ENCODE measurements around the gene SIDT1.

The SIDT1 gene

DNA sequence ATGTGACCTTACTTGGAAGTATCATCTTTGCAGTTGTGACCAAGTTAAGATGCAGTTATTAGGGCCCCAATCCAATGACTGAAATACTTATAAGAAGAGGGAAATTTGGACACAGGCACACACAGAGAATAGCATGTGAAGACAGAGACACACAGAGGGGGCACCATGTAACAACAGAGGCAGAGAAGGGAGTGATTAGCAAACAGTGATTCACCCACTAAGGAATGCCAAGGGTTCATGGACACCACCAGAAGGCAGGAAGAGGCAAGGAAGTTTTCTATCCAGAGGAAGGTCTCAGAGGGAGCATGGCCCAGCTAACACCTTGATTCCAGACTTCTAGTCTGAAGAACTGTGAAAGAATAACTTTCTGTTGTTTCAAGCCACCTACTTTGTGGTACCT, 25.0 kb downstream of the SIDT1 start:
- H3K4me3 ChIP-seq (ENCODE audit: insufficient read depth, low read depth, low read length, poor library complexity, severe bottlenecking) = no peak overlapping the region
- H3K9me3 ChIP-seq (ENCODE audit: control insufficient read depth, low read length) = no peaks in the 10 kb centered on the region
- H3K27me3 ChIP-seq (replicated peaks; ENCODE audit: control insufficient read depth, insufficient read depth, low read length, poor library complexity, severe bottlenecking) = no peaks in the 10 kb centered on the region
- peaks cover 20% of the 10 kb centered on the region for H3K4me1 ChIP-seq (ENCODE audit: control insufficient read depth, insufficient read depth, low read length, poor library complexity, severe bottlenecking)
- H3K36me3 ChIP-seq (ENCODE audit: control insufficient read depth, insufficient read depth, low read length) = no peaks in the 10 kb centered on the region
- no peak for DNase-seq
- H3K27ac ChIP-seq (ENCODE audit: insufficient read depth, low read length, poor library complexity, severe bottlenecking) = no peak overlapping the region

DNA sequence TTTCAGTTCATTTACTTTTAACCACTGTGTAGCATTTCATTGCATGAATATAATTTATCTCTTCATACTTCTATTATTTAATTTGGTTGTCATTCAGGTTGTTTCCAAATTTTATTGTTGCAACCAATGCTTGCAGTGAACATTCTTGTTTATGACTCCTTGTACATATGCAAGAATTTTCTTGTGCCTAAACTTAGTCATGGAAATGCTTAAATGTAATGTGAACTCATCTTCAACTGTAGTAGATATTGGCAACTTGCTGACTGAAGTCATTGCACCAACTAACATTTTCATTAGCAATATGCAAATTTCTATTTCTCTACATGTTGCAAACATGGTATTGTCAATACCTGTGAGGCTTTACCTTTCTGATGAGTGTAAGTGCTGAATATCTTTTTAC, 26.7 kb downstream of the SIDT1 start:
- H3K4me1 ChIP-seq (ENCODE audit: control insufficient read depth, insufficient read depth, low read length, poor library complexity, severe bottlenecking) = peaks cover 20% of the 10 kb centered on the region
- no peaks in the 10 kb centered on the region for H3K27me3 ChIP-seq (replicated peaks; ENCODE audit: control insufficient read depth, insufficient read depth, low read length, poor library complexity, severe bottlenecking)
- H3K27ac ChIP-seq (ENCODE audit: insufficient read depth, low read length, poor library complexity, severe bottlenecking) = no peak overlapping the region
- no peak overlapping the region for H3K4me3 ChIP-seq (ENCODE audit: insufficient read depth, low read depth, low read length, poor library complexity, severe bottlenecking)
- H3K36me3 ChIP-seq (ENCODE audit: control insufficient read depth, insufficient read depth, low read length) = no peaks in the 10 kb centered on the region
- no peak for DNase-seq
- no peaks in the 10 kb centered on the region for H3K9me3 ChIP-seq (ENCODE audit: control insufficient read depth, low read length)

DNA sequence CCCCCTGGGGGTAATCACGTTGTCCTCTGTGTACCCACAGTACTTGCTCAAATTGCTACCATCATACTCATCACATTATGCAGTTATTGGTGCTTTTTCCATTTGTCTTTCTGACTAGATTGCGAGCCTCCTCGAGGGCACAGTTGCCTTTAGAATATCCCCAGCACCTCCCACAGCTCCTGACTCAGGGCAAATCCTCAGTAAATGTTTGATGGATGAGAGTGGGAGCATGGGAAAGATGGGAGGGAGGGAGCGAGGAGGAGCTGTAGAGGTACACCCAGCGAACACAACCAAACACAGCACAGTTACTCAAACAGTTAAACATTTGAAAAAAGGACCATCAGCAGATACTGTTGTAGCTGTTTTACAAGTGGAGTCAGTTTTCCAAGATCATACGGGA, 27.9 kb downstream of the SIDT1 start:
- H3K27ac ChIP-seq (ENCODE audit: insufficient read depth, low read length, poor library complexity, severe bottlenecking) = no peak overlapping the region
- DNase-seq = no peak
- no peaks in the 10 kb centered on the region for H3K9me3 ChIP-seq (ENCODE audit: control insufficient read depth, low read length)
- no peaks in the 10 kb centered on the region for H3K36me3 ChIP-seq (ENCODE audit: control insufficient read depth, insufficient read depth, low read length)
- no peak overlapping the region for H3K4me3 ChIP-seq (ENCODE audit: insufficient read depth, low read depth, low read length, poor library complexity, severe bottlenecking)
- peaks cover 20% of the 10 kb centered on the region for H3K4me1 ChIP-seq (ENCODE audit: control insufficient read depth, insufficient read depth, low read length, poor library complexity, severe bottlenecking)
- no peaks in the 10 kb centered on the region for H3K27me3 ChIP-seq (replicated peaks; ENCODE audit: control insufficient read depth, insufficient read depth, low read length, poor library complexity, severe bottlenecking)

DNA sequence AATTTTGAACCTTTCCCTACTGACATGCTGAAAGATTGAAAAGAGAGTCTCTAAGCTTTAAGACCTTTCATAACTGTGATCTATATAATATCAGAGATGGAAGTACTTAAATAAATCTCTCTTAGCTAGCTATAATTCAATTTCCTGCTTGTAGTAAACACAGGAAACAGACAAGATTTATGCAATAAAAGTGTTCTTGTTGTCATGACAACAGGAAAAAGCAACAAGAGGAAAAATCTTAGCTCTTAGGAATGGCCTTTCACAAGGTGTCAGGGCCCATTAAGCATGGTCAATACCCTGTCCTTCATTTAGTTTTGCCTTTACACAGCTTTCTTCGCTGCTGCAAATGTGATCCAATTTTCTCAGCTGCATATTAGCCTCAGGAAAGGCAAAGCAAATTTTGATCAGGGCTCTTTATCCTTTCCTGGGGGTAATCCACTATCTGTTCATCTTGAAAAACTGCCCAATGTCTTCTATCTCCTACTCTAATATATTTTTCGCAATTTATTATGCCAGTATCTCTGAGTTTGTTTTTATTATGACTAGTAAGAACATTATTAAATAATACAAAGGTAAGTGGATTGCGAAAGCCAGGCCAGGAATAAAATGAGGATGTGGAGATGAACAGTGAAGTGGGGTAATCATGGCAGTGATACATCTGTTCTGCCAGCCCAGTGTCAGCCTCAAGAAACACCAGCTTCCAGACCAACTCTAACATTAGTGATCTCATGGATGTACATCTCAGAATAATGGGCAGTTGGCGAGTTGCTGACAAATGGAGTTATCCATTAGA, 28.7 kb downstream of the SIDT1 start:
- no peaks in the 10 kb centered on the region for H3K36me3 ChIP-seq (ENCODE audit: control insufficient read depth, insufficient read depth, low read length)
- DNase-seq = no peak
- peaks cover 20% of the 10 kb centered on the region for H3K4me1 ChIP-seq (ENCODE audit: control insufficient read depth, insufficient read depth, low read length, poor library complexity, severe bottlenecking)
- H3K27ac ChIP-seq (ENCODE audit: insufficient read depth, low read length, poor library complexity, severe bottlenecking) = no peak overlapping the region
- H3K9me3 ChIP-seq (ENCODE audit: control insufficient read depth, low read length) = no peaks in the 10 kb centered on the region
- H3K27me3 ChIP-seq (replicated peaks; ENCODE audit: control insufficient read depth, insufficient read depth, low read length, poor library complexity, severe bottlenecking) = no peaks in the 10 kb centered on the region
- H3K4me3 ChIP-seq (ENCODE audit: insufficient read depth, low read depth, low read length, poor library complexity, severe bottlenecking) = peak overlapping the region; percentile 3

DNA sequence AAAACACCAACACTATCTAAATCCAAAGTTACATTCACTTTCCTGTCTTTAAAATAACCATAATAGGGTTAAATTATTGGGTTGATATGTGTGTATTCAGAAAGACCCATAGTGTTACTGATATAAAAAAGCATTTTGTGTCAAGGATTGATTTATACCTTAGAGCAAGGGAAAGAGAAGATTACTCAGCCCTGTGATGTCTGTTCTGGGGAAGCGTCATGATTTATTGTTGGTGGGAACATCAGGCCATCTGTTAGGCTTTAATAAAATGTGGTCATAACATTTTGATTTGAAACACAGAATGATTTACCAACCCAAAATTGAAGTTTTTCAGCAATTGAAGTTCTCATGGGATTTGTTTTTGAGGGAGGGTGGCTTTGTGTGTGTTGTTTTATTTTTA, 33.2 kb downstream of the SIDT1 start:
- Histone ChIP-seq H3K4me1 (ENCODE audit: control insufficient read depth, insufficient read depth, low read length, poor library complexity, severe bottlenecking) (peaks cover 14% of the 10 kb centered on the region), H3K4me3 (ENCODE audit: insufficient read depth, low read depth, low read length, poor library complexity, severe bottlenecking) (no peak overlapping the region), H3K9me3 (ENCODE audit: control insufficient read depth, low read length) (no peaks in the 10 kb centered on the region), H3K27me3 (replicated peaks; ENCODE audit: control insufficient read depth, insufficient read depth, low read length, poor library complexity, severe bottlenecking) (no peaks in the 10 kb centered on the region), H3K27ac (ENCODE audit: insufficient read depth, low read length, poor library complexity, severe bottlenecking) (no peak overlapping the region), H3K36me3 (ENCODE audit: control insufficient read depth, insufficient read depth, low read length) (peaks cover 23% of the 10 kb centered on the region)
- DNase-seq = no peak

DNA sequence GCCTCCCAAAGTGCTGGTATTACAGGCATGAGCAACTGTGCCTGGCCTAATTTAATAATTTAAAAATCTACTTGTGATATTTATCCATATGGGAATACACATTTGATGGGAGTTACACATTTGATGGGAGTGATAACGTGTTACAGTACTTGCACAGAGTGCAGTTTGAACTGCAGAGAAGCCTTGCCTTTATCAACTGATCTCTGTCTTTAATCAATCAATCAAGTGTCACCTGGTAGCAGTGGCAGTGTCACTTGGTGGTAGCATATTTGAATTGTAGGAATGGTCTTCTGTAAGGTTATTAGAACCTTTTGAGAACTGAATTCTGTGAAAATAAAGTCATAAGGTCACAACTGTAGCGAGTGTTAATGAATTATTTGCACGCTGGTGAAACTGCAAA, 37.8 kb downstream of the SIDT1 start:
- no peak overlapping the region for H3K4me3 ChIP-seq (ENCODE audit: insufficient read depth, low read depth, low read length, poor library complexity, severe bottlenecking)

DNA sequence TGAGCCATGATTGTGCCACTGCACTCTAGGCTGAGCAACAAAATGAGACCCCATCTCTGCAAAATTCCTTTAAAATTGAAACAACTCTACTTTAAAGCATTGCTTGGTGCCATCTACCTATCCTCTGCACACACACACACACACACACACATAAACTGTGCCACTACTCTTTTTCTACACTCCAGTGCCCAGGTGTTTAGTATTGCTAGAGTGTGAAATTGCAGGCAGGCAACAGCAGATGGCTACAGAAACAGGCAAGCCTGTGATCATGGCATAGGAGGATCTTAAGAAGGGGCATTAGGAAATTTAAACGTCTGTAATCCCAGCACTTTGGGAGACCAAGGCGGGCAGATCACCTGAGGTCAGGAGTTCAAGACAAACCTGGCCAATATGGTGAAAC, 39.0 kb downstream of the SIDT1 start:
- Histone ChIP-seq H3K4me1 (ENCODE audit: control insufficient read depth, insufficient read depth, low read length, poor library complexity, severe bottlenecking) (no peaks in the 10 kb centered on the region), H3K27me3 (replicated peaks; ENCODE audit: control insufficient read depth, insufficient read depth, low read length, poor library complexity, severe bottlenecking) (no peaks in the 10 kb centered on the region), H3K36me3 (ENCODE audit: control insufficient read depth, insufficient read depth, low read length) (peaks cover 35% of the 10 kb centered on the region), H3K4me3 (ENCODE audit: insufficient read depth, low read depth, low read length, poor library complexity, severe bottlenecking) (no peak overlapping the region), H3K27ac (ENCODE audit: insufficient read depth, low read length, poor library complexity, severe bottlenecking) (no peak overlapping the region), H3K9me3 (ENCODE audit: control insufficient read depth, low read length) (no peaks in the 10 kb centered on the region)
- DNase-seq = no peak

More for the DNA sequence above, 37.8 kb downstream of the SIDT1 start:
- no peak overlapping the region for H3K27ac ChIP-seq (ENCODE audit: insufficient read depth, low read length, poor library complexity, severe bottlenecking)
- no peaks in the 10 kb centered on the region for H3K27me3 ChIP-seq (replicated peaks; ENCODE audit: control insufficient read depth, insufficient read depth, low read length, poor library complexity, severe bottlenecking)
- no peaks in the 10 kb centered on the region for H3K4me1 ChIP-seq (ENCODE audit: control insufficient read depth, insufficient read depth, low read length, poor library complexity, severe bottlenecking)
- no peaks in the 10 kb centered on the region for H3K9me3 ChIP-seq (ENCODE audit: control insufficient read depth, low read length)
- H3K36me3 ChIP-seq (ENCODE audit: control insufficient read depth, insufficient read depth, low read length) = peaks cover 35% of the 10 kb centered on the region
- no peak for DNase-seq

DNA sequence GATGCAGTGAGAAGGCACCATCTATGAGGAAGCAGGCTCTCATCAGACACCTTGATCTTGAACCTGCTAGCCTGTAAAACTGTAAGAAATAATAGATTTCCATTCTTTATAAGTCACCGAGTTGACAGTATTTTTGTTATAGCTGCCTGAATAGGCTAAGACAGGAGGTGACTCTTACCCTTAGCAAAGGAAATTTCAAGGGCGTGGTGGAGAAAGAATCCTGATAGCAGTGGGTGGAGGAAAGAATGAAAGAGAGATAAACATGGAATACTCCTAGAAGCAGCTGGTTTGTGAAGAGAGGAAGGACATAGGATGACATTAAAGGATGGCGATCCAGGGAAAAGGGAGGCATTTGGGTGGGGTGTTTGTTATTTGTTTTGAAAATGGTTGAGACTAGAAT, 41.4 kb downstream of the SIDT1 start:
- no peaks in the 10 kb centered on the region for H3K27me3 ChIP-seq (replicated peaks; ENCODE audit: control insufficient read depth, insufficient read depth, low read length, poor library complexity, severe bottlenecking)
- H3K4me3 ChIP-seq (ENCODE audit: insufficient read depth, low read depth, low read length, poor library complexity, severe bottlenecking) = no peak overlapping the region
- H3K4me1 ChIP-seq (ENCODE audit: control insufficient read depth, insufficient read depth, low read length, poor library complexity, severe bottlenecking) = no peaks in the 10 kb centered on the region
- H3K36me3 ChIP-seq (ENCODE audit: control insufficient read depth, insufficient read depth, low read length) = peaks cover 22% of the 10 kb centered on the region
- no peak for DNase-seq
- H3K27ac ChIP-seq (ENCODE audit: insufficient read depth, low read length, poor library complexity, severe bottlenecking) = no peak overlapping the region
- no peaks in the 10 kb centered on the region for H3K9me3 ChIP-seq (ENCODE audit: control insufficient read depth, low read length)

DNA sequence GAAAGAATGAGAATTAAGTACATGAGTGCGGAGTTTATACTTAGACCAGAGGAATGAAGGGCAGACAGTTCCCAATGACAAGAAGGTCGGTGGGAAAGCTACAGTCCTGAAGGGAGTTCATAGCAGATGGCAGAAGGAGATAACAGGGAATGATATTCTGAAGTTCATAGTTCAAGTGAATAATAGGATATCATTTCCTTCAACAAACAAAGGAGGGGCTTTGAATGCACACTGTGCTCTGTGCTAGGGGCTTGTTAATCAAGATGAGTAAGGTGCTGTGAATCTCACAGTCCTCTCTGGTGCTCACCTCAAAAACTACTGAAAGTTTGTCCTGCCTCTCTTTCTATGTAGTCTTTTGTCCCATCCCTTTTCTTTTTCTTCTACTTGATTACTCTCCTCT, 41.9 kb downstream of the SIDT1 start:
- no peak for DNase-seq
- Histone ChIP-seq H3K36me3 (ENCODE audit: control insufficient read depth, insufficient read depth, low read length) (peaks cover 21% of the 10 kb centered on the region), H3K4me1 (ENCODE audit: control insufficient read depth, insufficient read depth, low read length, poor library complexity, severe bottlenecking) (no peaks in the 10 kb centered on the region), H3K9me3 (ENCODE audit: control insufficient read depth, low read length) (no peaks in the 10 kb centered on the region), H3K27me3 (replicated peaks; ENCODE audit: control insufficient read depth, insufficient read depth, low read length, poor library complexity, severe bottlenecking) (no peaks in the 10 kb centered on the region), H3K4me3 (ENCODE audit: insufficient read depth, low read depth, low read length, poor library complexity, severe bottlenecking) (no peak overlapping the region), H3K27ac (ENCODE audit: insufficient read depth, low read length, poor library complexity, severe bottlenecking) (no peak overlapping the region)

DNA sequence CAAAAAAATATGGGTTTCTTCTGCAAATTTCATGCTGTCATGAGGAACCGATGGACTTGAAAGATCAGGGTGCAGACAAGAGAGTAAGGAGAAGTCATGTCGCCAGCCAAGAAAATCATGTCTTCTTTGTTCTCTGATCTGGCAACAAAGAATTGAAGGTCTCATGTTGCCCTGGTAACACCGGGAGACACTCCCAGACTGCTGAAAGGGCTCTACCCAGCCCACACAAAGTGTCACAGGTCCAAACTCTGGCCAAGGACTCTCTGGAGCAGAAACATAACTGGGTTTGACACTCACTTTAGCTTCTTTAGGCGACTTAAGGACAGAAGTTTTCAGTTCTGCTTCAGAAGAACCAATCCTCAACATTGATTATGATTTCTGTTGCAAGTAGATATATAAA, 42.9 kb downstream of the SIDT1 start:
- no peaks in the 10 kb centered on the region for H3K9me3 ChIP-seq (ENCODE audit: control insufficient read depth, low read length)
- DNase-seq = no peak
- H3K36me3 ChIP-seq (ENCODE audit: control insufficient read depth, insufficient read depth, low read length) = peaks cover 24% of the 10 kb centered on the region
- H3K4me3 ChIP-seq (ENCODE audit: insufficient read depth, low read depth, low read length, poor library complexity, severe bottlenecking) = no peak overlapping the region
- no peak overlapping the region for H3K27ac ChIP-seq (ENCODE audit: insufficient read depth, low read length, poor library complexity, severe bottlenecking)
- no peaks in the 10 kb centered on the region for H3K27me3 ChIP-seq (replicated peaks; ENCODE audit: control insufficient read depth, insufficient read depth, low read length, poor library complexity, severe bottlenecking)
- no peaks in the 10 kb centered on the region for H3K4me1 ChIP-seq (ENCODE audit: control insufficient read depth, insufficient read depth, low read length, poor library complexity, severe bottlenecking)

All from effector memory CD4-positive, alpha-beta T cell (primary cell).